WTC11 (cell line): ENCODE results near the gene SIRT5. TPM values are rescaled to one million over a fixed set of nuclear protein-coding genes. Genes with fewer than 3 reads are reported as not detected.

Experiments used
- GTF2I ChIP-seq: fragments of 250-450 bp; sonication (Bioruptor Pico); conservative IDR thresholded peaks from 2 replicates; pipeline ENCODE4 v1.4.0; 2021; ENCODE audit warnings: mild to moderate bottlenecking
- JAZF1 ChIP-seq: fragments of 250-450 bp; sonication (Bioruptor Pico); IDR thresholded peaks from 2 replicates; pipeline ENCODE4 v1.9.0; 2021; ENCODE audit warnings: moderate library complexity, mild to moderate bottlenecking, inconsistent platforms
- MYBL2 ChIP-seq: sonication (generic); formaldehyde crosslinking; IDR thresholded peaks from 2 replicates; pipeline ENCODE4 v1.8.1; 2023; ENCODE audit warnings: mild to moderate bottlenecking, moderate library complexity, missing genetic modification reagents
- NFYB ChIP-seq: sonication (generic); formaldehyde crosslinking; conservative IDR thresholded peaks from 2 replicates; pipeline ENCODE4 v1.8.0; 2022; ENCODE audit warnings: low read depth, missing genetic modification reagents
- TEAD1 ChIP-seq: sonication (generic); formaldehyde crosslinking; IDR thresholded peaks from 2 replicates; pipeline ENCODE4 v1.8.0; 2022; ENCODE audit warnings: mild to moderate bottlenecking, missing genetic modification reagents
- ZNF416 ChIP-seq: fragments of 250-450 bp; sonication (Bioruptor Pico); IDR thresholded peaks from 2 replicates; pipeline ENCODE4 v1.9.0; 2021; ENCODE audit warnings: mild to moderate bottlenecking, inconsistent platforms
- total RNA-seq: library from RNA; stranded (reverse); gene quantifications from 3 replicates; pipeline ENCODE4 v1.2.3, GENCODE V29; 2021
- TF ChIP-seq, protein P1 (sequence below): sonication (generic); formaldehyde crosslinking; IDR thresholded peaks from 2 replicates; pipeline ENCODE4 v1.8.1; 2023; ENCODE audit warnings: mild to moderate bottlenecking, moderate library complexity, missing genetic modification reagents
- TF ChIP-seq, protein P2 (sequence below): sonication (generic); formaldehyde crosslinking; IDR thresholded peaks from 2 replicates; pipeline ENCODE4 v1.8.0; 2022; ENCODE audit warnings: mild to moderate bottlenecking, missing genetic modification reagents
- TF ChIP-seq, protein P3 (sequence below): sonication (generic); formaldehyde crosslinking; IDR thresholded peaks from 2 replicates; pipeline ENCODE4 v1.8.0; 2023; ENCODE audit warnings: missing genetic modification reagents, mild to moderate bottlenecking, borderline replicate concordance
- TF ChIP-seq, protein P4 (sequence below): sonication (generic); formaldehyde crosslinking; IDR thresholded peaks from 2 replicates; pipeline ENCODE4 v1.8.1; 2023; ENCODE audit warnings: mild to moderate bottlenecking, missing genetic modification reagents
- TF ChIP-seq, protein P5 (sequence below): sonication (generic); formaldehyde crosslinking; IDR thresholded peaks from 2 replicates; pipeline ENCODE4 v1.8.0; 2022; ENCODE audit warnings: mild to moderate bottlenecking, missing genetic modification reagents
- TF ChIP-seq, protein P6 (sequence below): sonication (generic); formaldehyde crosslinking; IDR thresholded peaks from 2 replicates; pipeline ENCODE4 v1.8.1; 2023; ENCODE audit warnings: mild to moderate bottlenecking, missing genetic modification reagents, borderline replicate concordance
- TF ChIP-seq, protein P7 (sequence below): fragments of 200-600 bp; IDR thresholded peaks from 2 replicates; pipeline ENCODE4 v1.8.0; 2022; ENCODE audit warnings: antibody characterized with exemption
- TF ChIP-seq, protein P8 (sequence below): sonication (generic); formaldehyde crosslinking; IDR thresholded peaks from 2 replicates; pipeline ENCODE4 v1.8.0; 2022; ENCODE audit warnings: mild to moderate bottlenecking, missing genetic modification reagents

Gene SIRT5
- total RNA-seq, 1 experiment from 2014 or later, result 11.8 TPM

DNA sequence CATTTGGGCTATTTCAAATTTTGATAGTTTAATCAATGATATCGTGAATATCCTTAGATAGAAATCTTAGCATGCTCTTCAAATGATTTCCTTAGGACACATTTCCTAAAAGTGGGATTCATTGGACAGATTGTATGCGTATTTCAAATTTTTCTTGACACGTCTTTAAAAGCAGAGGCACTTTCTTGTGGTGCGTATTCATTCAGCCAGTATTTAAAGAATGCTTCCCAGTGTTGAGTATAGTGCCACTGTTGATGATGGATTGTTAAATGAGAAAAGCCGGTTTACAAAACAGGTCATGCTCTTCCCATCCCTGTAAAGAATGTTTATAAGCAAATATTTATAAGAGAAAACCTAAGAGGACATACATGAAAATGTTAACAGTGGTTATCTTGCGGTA, 25.6 kb downstream of the SIRT5 start (continued):
- TF ChIP-seq, protein P1, sequence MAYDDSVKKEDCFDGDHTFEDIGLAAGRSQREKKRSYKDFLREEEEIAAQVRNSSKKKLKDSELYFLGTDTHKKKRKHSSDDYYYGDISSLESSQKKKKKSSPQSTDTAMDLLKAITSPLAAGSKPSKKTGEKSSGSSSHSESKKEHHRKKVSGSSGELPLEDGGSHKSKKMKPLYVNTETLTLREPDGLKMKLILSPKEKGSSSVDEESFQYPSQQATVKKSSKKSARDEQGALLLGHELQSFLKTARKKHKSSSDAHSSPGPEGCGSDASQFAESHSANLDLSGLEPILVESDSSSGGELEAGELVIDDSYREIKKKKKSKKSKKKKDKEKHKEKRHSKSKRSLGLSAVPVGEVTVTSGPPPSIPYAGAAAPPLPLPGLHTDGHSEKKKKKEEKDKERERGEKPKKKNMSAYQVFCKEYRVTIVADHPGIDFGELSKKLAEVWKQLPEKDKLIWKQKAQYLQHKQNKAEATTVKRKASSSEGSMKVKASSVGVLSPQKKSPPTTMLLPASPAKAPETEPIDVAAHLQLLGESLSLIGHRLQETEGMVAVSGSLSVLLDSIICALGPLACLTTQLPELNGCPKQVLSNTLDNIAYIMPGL (CRISPR knock-in tag), result no peak
- TF ChIP-seq JAZF1 (CRISPR knock-in tag) (no peak), GTF2I (no peak), MYBL2 (CRISPR knock-in tag) (no peak), ZNF416 (CRISPR knock-in tag) (no peak), NFYB (CRISPR knock-in tag) (no peak), TEAD1 (no peak)
- TF ChIP-seq, protein P2, sequence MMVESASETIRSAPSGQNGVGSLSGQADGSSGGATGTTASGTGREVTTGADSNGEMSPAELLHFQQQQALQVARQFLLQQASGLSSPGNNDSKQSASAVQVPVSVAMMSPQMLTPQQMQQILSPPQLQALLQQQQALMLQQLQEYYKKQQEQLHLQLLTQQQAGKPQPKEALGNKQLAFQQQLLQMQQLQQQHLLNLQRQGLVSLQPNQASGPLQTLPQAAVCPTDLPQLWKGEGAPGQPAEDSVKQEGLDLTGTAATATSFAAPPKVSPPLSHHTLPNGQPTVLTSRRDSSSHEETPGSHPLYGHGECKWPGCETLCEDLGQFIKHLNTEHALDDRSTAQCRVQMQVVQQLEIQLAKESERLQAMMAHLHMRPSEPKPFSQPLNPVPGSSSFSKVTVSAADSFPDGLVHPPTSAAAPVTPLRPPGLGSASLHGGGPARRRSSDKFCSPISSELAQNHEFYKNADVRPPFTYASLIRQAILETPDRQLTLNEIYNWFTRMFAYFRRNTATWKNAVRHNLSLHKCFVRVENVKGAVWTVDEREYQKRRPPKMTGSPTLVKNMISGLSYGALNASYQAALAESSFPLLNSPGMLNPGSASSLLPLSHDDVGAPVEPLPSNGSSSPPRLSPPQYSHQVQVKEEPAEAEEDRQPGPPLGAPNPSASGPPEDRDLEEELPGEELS (CRISPR knock-in tag), result no peak
- TF ChIP-seq, protein P3, sequence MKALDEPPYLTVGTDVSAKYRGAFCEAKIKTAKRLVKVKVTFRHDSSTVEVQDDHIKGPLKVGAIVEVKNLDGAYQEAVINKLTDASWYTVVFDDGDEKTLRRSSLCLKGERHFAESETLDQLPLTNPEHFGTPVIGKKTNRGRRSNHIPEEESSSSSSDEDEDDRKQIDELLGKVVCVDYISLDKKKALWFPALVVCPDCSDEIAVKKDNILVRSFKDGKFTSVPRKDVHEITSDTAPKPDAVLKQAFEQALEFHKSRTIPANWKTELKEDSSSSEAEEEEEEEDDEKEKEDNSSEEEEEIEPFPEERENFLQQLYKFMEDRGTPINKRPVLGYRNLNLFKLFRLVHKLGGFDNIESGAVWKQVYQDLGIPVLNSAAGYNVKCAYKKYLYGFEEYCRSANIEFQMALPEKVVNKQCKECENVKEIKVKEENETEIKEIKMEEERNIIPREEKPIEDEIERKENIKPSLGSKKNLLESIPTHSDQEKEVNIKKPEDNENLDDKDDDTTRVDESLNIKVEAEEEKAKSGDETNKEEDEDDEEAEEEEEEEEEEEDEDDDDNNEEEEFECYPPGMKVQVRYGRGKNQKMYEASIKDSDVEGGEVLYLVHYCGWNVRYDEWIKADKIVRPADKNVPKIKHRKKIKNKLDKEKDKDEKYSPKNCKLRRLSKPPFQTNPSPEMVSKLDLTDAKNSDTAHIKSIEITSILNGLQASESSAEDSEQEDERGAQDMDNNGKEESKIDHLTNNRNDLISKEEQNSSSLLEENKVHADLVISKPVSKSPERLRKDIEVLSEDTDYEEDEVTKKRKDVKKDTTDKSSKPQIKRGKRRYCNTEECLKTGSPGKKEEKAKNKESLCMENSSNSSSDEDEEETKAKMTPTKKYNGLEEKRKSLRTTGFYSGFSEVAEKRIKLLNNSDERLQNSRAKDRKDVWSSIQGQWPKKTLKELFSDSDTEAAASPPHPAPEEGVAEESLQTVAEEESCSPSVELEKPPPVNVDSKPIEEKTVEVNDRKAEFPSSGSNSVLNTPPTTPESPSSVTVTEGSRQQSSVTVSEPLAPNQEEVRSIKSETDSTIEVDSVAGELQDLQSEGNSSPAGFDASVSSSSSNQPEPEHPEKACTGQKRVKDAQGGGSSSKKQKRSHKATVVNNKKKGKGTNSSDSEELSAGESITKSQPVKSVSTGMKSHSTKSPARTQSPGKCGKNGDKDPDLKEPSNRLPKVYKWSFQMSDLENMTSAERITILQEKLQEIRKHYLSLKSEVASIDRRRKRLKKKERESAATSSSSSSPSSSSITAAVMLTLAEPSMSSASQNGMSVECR, result no peak
- TF ChIP-seq, protein P4, sequence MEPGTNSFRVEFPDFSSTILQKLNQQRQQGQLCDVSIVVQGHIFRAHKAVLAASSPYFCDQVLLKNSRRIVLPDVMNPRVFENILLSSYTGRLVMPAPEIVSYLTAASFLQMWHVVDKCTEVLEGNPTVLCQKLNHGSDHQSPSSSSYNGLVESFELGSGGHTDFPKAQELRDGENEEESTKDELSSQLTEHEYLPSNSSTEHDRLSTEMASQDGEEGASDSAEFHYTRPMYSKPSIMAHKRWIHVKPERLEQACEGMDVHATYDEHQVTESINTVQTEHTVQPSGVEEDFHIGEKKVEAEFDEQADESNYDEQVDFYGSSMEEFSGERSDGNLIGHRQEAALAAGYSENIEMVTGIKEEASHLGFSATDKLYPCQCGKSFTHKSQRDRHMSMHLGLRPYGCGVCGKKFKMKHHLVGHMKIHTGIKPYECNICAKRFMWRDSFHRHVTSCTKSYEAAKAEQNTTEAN (CRISPR knock-in tag), result no peak
- TF ChIP-seq, protein P5, sequence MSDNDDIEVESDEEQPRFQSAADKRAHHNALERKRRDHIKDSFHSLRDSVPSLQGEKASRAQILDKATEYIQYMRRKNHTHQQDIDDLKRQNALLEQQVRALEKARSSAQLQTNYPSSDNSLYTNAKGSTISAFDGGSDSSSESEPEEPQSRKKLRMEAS (CRISPR knock-in tag), result no peak
- TF ChIP-seq, protein P6, sequence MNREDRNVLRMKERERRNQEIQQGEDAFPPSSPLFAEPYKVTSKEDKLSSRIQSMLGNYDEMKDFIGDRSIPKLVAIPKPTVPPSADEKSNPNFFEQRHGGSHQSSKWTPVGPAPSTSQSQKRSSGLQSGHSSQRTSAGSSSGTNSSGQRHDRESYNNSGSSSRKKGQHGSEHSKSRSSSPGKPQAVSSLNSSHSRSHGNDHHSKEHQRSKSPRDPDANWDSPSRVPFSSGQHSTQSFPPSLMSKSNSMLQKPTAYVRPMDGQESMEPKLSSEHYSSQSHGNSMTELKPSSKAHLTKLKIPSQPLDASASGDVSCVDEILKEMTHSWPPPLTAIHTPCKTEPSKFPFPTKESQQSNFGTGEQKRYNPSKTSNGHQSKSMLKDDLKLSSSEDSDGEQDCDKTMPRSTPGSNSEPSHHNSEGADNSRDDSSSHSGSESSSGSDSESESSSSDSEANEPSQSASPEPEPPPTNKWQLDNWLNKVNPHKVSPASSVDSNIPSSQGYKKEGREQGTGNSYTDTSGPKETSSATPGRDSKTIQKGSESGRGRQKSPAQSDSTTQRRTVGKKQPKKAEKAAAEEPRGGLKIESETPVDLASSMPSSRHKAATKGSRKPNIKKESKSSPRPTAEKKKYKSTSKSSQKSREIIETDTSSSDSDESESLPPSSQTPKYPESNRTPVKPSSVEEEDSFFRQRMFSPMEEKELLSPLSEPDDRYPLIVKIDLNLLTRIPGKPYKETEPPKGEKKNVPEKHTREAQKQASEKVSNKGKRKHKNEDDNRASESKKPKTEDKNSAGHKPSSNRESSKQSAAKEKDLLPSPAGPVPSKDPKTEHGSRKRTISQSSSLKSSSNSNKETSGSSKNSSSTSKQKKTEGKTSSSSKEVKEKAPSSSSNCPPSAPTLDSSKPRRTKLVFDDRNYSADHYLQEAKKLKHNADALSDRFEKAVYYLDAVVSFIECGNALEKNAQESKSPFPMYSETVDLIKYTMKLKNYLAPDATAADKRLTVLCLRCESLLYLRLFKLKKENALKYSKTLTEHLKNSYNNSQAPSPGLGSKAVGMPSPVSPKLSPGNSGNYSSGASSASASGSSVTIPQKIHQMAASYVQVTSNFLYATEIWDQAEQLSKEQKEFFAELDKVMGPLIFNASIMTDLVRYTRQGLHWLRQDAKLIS (CRISPR knock-in tag), result no peak
- TF ChIP-seq, protein P7, sequence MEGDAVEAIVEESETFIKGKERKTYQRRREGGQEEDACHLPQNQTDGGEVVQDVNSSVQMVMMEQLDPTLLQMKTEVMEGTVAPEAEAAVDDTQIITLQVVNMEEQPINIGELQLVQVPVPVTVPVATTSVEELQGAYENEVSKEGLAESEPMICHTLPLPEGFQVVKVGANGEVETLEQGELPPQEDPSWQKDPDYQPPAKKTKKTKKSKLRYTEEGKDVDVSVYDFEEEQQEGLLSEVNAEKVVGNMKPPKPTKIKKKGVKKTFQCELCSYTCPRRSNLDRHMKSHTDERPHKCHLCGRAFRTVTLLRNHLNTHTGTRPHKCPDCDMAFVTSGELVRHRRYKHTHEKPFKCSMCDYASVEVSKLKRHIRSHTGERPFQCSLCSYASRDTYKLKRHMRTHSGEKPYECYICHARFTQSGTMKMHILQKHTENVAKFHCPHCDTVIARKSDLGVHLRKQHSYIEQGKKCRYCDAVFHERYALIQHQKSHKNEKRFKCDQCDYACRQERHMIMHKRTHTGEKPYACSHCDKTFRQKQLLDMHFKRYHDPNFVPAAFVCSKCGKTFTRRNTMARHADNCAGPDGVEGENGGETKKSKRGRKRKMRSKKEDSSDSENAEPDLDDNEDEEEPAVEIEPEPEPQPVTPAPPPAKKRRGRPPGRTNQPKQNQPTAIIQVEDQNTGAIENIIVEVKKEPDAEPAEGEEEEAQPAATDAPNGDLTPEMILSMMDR, result no peak
- TF ChIP-seq, protein P8, sequence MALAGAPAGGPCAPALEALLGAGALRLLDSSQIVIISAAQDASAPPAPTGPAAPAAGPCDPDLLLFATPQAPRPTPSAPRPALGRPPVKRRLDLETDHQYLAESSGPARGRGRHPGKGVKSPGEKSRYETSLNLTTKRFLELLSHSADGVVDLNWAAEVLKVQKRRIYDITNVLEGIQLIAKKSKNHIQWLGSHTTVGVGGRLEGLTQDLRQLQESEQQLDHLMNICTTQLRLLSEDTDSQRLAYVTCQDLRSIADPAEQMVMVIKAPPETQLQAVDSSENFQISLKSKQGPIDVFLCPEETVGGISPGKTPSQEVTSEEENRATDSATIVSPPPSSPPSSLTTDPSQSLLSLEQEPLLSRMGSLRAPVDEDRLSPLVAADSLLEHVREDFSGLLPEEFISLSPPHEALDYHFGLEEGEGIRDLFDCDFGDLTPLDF (CRISPR knock-in tag), result no peak
- TF ChIP-seq, all 79 proteins: peak for 0
